ENCODE results near the gene PLA1A. TPM values are rescaled to one million over a fixed set of nuclear protein-coding genes. Genes with fewer than 3 reads are reported as not detected.
"Not testable (repeated sequence)": the region's sequence is repeated elsewhere in the genome, so short reads cannot be mapped to it uniquely, and the experiment has no call there.

PLA1A gene
- polyA plus RNA-seq (ENCODE audit: insufficient read length in 3 of 3) = 1 to 10 TPM; 7.4 to 9.0 (median 8.5) TPM

GRCh38 chr3:119597548-119598288 lies at the start of gene PLA1A:
TSS of gene PLA1A (plus strand) at chr3:119597885. CDS start at chr3:119597914, 29 bp downstream.
- peak in 1 of 3 donors; percentile 21 for DNase-seq (ENCODE audit: low read depth in 3 of 3, low spot score in 2 of 3)

GRCh38 chr3:119548341-119548740 lies 49.3 kb upstream of the PLA1A start:
- DNase-seq (ENCODE audit: low read depth in 3 of 3, low spot score in 2 of 3) = no peak

GRCh38 chr3:119550192-119550910 lies 47.3 kb upstream of the PLA1A start:
- no peak for DNase-seq (ENCODE audit: low read depth in 3 of 3, low spot score in 2 of 3)

GRCh38 chr3:119551598-119551997 lies 46.1 kb upstream of the PLA1A start:
- no peak for DNase-seq (ENCODE audit: low read depth in 3 of 3, low spot score in 2 of 3)

GRCh38 chr3:119552928-119553327 lies 44.8 kb upstream of the PLA1A start:
- DNase-seq (ENCODE audit: low read depth in 3 of 3, low spot score in 2 of 3) = not testable (repeated sequence)

- DNase-seq (ENCODE audit: low read depth in 3 of 3, low spot score in 2 of 3) = no peak
Measured at GRCh38 chr3:119553823-119554415, 43.8 kb upstream of the PLA1A start.

- no peak for DNase-seq (ENCODE audit: low read depth in 3 of 3, low spot score in 2 of 3)
Measured at GRCh38 chr3:119555309-119555735, 42.4 kb upstream of the PLA1A start.

GRCh38 chr3:119555929-119556328 lies 41.8 kb upstream of the PLA1A start:
- no peak for DNase-seq (ENCODE audit: low read depth in 3 of 3, low spot score in 2 of 3)

GRCh38 chr3:119557192-119557876 lies 40.4 kb upstream of the PLA1A start:
- DNase-seq (ENCODE audit: low read depth in 3 of 3, low spot score in 2 of 3) = no peak

GRCh38 chr3:119557877-119558269 lies 39.8 kb upstream of the PLA1A start:
- no peak for DNase-seq (ENCODE audit: low read depth in 3 of 3, low spot score in 2 of 3)

- no peak for DNase-seq (ENCODE audit: low read depth in 3 of 3, low spot score in 2 of 3)
Measured at GRCh38 chr3:119558626-119559317, 38.9 kb upstream of the PLA1A start.

GRCh38 chr3:119559441-119559963 lies 38.2 kb upstream of the PLA1A start, which contains the start of gene CD80:
TSS of gene CD80 (minus strand) at chr3:119559614. CDS start at chr3:119557728, 1,886 bp downstream.
- no peak for DNase-seq (ENCODE audit: low read depth in 3 of 3, low spot score in 2 of 3)

GRCh38 chr3:119560160-119560559 lies 37.5 kb upstream of the PLA1A start:
- DNase-seq (ENCODE audit: low read depth in 3 of 3, low spot score in 2 of 3) = no peak

- DNase-seq (ENCODE audit: low read depth in 3 of 3, low spot score in 2 of 3) = no peak
Measured at GRCh38 chr3:119562307-119562961, 35.3 kb upstream of the PLA1A start.

GRCh38 chr3:119563334-119563733 lies 34.4 kb upstream of the PLA1A start:
- DNase-seq (ENCODE audit: low read depth in 3 of 3, low spot score in 2 of 3) = not testable (repeated sequence)

GRCh38 chr3:119569156-119569555 lies 28.5 kb upstream of the PLA1A start:
- no peak for DNase-seq (ENCODE audit: low read depth in 3 of 3, low spot score in 2 of 3)

GRCh38 chr3:119570229-119570628 lies 27.5 kb upstream of the PLA1A start:
- DNase-seq (ENCODE audit: low read depth in 3 of 3, low spot score in 2 of 3) = no peak

- DNase-seq (ENCODE audit: low read depth in 3 of 3, low spot score in 2 of 3) = no peak
Measured at GRCh38 chr3:119571230-119571629, 26.5 kb upstream of the PLA1A start.

GRCh38 chr3:119571688-119572087 lies 26.0 kb upstream of the PLA1A start:
- DNase-seq (ENCODE audit: low read depth in 3 of 3, low spot score in 2 of 3) = no peak

- DNase-seq (ENCODE audit: low read depth in 3 of 3, low spot score in 2 of 3) = no peak
Measured at GRCh38 chr3:119575507-119575906, 22.2 kb upstream of the PLA1A start.

All from right renal cortex interstitium (tissue), 3 donors.